Measurements from ENCODE around the gene ERICH2.
"Not testable (repeated sequence)": the region's sequence is repeated elsewhere in the genome, so short reads cannot be mapped to it uniquely, and the experiment has no call there.

Gene ERICH2, protein sequence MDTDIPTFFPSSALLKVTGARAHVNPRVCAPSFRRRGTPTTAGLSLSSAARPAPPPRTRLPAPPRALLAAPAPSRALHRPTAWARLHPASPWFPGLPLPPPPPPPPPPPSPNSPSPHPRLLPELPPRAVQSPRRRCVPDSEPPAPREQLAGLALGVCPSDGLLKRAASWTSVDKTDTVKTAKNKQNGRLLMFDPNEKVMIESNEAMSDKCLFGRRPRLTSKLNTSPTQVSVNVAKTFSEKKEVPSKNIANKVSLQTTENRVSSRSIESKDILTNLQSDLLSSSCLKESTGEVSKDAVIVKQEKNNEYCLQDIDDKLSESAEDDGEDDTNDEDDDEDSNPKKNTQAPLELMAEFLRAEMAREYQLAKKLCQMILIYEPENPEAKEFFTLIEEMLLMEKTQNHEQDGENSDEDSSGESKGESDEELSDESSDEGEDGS

DNA sequence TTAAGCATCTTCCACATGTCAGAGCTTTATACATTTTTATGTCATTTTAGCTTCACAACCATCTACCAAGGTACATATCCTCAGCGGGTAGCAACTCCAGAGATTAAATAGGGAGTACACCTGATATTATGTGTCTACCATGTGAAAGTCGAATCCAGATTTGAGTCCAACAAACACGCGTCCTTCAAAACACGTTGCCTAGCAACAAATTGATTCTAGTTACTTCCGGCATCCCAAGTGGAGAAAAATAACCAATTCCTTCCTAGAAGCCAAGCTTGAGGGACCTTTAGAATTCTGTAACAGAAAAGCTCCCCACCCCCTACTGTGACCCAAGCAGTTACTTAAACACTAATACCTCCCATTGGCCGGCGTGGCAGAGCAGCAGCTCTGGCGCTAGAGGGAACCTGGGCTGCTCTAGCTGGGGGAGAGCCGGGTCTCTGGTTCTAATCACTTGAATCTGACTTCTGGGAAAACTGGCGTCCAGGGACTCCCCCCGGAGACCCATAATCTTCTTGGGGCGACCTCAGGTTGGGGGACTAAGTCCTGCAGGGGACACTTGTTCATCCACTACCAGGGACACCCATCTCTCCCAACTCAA, at the start of gene ERICH2:
TSS of gene ERICH2 (plus strand) at position 371 of the 598 bp plus-strand sequence. CDS start 304 bp downstream, outside the sequence.
- DNase-seq, result peak; percentile 60

DNA sequence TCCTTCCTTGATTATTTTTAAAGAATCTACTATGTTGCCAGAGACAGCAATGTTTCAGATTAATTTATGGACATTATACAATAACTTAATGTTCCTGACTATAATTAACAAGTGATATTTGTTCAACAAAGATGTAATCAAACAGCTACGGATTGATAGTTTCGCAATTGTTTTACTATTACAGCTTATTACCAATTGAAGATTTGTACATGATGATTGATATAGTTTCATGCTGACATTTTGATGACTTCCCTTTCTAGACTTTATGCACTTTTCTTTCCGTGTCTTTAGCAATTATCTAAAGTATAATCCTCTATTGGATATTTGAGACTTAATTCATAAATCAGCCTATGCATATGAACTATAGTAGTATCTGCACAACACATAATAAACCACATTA, 48.5 kb upstream of the ERICH2 start:
- DNase-seq, result no peak

DNA sequence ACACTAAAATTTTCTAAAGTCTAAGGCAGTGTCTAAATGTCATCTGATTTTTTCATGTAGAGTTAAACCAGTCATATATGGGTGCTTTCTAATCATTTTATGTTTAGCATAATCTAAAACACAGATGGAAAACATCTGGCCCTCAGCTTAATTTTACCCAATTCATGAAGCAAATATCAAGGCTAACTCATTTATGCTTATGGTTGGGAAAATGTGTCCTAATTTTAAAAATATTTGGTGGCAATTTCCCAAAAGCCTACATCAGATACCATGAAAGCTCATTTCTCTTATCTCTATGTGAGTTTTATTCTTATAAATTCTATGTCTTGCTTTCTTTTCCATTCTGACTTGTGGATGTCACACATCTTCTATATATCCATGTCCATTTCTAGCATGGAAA, 47.9 kb upstream of the ERICH2 start:
- no peak for DNase-seq

- DNase-seq, result no peak
These were observed 46.7 kb upstream of the ERICH2 start for GRCh38 chr2:170723446-170723958.

GRCh38 chr2:170733798-170734600, 36.2 kb upstream of the ERICH2 start:
- no peak for DNase-seq

GRCh38 chr2:170734601-170735000, 35.6 kb upstream of the ERICH2 start:
- DNase-seq, result not testable (repeated sequence)

GRCh38 chr2:170736628-170737027, 33.5 kb upstream of the ERICH2 start:
- DNase-seq, result no peak

GRCh38 chr2:170737406-170737805, 32.8 kb upstream of the ERICH2 start:
- no peak for DNase-seq

DNA sequence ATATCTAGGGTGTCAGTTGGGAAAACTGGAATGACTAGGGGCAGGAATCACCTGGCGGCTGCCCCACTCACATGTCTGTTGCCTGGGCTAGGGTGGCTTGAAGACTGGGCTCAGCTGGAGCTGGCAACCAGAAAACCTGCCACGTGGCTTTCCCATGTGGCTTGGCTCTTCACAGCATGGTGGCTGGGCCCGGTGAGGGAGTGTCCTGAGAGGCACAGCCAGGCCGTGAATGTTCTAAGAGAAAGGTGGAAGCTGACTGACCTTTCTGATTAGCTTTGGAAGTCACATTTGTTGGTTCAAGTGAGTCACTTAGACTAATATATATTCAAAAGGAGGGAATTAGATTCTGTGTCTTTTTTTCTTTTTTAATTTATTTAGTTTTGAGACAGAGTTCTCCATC, 32.4 kb upstream of the ERICH2 start:
- no peak for DNase-seq

- DNase-seq, result no peak
These were observed 31.1 kb upstream of the ERICH2 start for GRCh38 chr2:170739048-170739447.

DNA sequence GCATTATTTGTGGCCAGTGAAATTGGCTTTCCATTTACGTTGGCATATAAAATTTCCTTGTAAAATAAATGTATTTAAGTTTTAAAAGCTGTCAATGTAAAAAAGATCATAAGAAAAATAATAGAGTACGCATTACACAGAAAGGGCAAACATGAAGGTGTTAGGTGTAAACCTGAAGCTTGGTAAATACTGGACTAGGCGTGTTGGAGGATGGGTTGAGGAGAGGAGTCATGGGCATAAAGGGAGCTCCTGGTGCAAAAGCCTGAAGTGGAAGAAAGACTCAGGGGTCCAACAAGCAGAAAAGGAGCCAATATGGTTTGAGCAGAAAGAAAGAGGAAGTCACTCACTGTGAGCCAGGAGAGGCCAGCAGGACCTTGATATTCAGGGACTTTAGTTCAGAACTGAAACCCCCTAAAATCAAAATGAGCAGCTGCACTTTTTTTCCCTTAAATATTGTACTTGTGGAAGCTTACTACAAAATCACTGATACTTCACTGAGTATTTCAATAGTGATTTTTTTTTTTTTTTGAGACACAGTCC, 30.6 kb upstream of the ERICH2 start:
- no peak for DNase-seq

GRCh38 chr2:170740660-170741059, 29.5 kb upstream of the ERICH2 start:
- DNase-seq, result no peak

- DNase-seq, result no peak
These were observed 28.2 kb upstream of the ERICH2 start for GRCh38 chr2:170742000-170742399.

DNA sequence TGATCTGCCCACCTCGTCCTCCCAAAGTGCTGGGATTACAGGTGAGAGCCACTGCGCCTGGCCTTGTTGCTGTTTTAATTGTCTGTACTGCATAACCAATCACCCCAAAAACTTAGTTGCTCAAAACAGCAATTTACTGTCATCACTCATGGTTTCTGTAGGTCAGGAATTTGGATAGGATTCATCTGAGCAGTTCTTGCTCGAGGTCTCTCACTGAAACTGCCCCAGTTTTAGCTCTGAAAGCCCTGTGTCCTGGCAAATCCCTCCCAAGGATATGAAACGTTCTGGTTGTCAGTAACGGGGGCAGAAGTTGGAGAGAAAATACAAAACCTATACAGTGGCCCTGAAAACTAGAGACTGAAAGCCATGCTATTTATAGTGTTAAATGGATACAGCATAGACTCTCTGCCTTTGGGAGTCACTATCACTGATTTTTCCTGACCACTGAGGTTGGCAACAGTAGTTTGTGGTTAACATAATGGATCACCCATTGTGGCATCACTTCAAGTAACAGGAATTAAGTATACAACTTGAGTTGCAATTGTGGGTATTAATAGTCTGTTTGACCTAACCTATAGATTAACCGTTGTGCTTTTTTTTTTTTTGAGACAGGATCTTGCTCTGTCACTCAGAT, 27.2 kb upstream of the ERICH2 start:
- DNase-seq, result no peak

GRCh38 chr2:170743530-170744239, 26.5 kb upstream of the ERICH2 start:
- DNase-seq, result no peak

DNA sequence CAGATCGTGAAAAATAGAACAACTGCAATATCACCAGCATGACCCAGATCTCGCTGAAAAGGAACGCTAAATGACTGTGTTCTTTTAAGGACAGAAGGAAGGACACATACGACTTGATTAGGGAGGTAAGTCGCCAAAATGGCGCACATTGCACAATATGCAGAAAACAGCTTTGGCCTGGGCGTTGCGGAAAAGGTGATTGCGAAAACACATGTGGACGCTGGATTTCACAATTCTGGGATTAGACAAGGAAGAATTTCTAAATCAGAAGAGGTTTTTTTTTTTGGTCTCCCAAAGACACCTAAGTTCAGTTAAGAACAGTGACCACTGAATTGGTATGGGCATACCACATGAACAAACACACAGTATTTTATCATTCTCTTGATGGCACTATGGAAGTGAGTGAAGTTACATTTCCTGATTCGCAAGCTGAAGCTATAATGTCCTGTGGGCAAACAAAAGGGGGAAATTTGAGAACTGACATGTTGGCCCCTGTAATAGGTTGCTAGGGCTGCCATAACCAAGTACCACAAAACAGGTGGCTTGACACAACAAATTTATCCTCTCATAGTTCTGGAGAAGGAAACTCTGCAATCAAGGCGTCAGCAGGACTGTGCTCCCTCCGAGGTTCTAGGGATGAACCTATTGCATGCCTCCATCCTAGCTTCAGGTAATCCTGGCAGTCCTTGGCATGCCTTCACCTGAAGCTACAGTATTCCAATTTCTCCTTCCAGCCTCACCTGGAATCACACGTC, 25.8 kb upstream of the ERICH2 start:
- no peak for DNase-seq

GRCh38 chr2:170745305-170745704, 24.9 kb upstream of the ERICH2 start:
- no peak for DNase-seq

- DNase-seq, result no peak
These were observed 22.3 kb upstream of the ERICH2 start for GRCh38 chr2:170747921-170748320.

DNA sequence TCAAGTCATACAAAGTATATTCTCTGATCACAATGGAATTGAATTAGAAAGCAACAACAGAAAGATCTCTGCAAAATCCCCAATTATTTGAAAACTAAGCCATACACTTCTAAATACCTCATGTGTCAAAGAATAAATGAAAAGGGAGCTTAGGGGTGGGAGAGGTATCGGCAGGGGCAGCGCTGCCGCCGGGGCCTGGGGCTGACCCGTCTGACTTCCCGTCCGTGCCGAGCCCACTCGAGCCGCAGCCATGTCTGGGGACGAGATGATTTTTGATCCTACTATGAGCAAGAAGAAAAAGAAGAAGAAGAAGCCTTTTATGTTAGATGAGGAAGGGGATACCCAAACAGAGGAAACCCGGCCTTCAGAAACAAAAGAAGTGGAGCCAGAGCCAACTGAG, 18.6 kb upstream of the ERICH2 start:
- not testable (repeated sequence) for DNase-seq

- DNase-seq, result no peak
These were observed 8.6 kb upstream of the ERICH2 start for GRCh38 chr2:170761572-170761971.

DNA sequence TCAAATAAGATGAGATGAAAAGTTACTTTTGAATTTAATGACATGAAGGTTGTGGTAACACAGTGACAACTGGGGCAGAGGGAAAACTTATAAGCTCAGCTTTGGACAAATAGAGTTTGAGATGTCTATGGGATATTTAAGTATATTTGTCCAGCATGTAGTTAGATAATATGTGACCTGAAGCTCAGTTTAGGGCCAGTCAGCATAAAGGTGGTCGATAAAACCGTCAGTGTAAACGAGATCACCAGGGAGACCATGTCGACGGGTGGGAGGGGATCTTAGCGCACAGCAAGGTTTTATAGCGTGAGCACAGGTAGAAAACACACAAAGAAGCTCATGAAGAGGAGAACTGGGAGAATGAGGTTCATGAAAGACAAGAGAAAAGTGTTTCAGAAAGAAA, 7.4 kb upstream of the ERICH2 start:
- no peak for DNase-seq
